ENCODE results near the gene PPP1R15B. TPM values are rescaled to one million over a fixed set of nuclear protein-coding genes. Genes with fewer than 3 reads are reported as not detected.
A peak's percentile ranks its signal among the peaks of the same experiment; 100 is the strongest.

The PPP1R15B gene
- total RNA-seq, 1 donor from 2014 or later = 34.6 TPM

DNA sequence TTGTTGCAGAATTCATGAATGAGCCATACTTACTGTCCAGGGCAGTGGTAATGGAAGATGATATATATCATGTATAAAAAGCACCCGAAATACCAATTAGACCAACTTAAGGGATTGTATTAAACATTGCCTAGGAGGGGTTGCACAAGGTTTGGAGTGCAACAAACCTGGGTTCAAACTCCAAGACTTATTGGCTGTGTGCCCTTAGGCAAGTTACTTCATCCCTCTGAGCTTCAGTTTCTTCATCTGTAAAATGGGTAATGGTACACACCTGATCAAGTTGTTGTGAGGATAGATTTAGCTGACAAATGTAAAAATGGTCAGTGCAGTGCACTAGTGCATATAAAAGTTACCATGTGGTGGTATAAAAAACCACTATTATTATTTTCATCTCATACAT is 9.8 kb upstream of the PPP1R15B start:
- no peak for DNase-seq (ENCODE audit: low read depth, low spot score)

DNA sequence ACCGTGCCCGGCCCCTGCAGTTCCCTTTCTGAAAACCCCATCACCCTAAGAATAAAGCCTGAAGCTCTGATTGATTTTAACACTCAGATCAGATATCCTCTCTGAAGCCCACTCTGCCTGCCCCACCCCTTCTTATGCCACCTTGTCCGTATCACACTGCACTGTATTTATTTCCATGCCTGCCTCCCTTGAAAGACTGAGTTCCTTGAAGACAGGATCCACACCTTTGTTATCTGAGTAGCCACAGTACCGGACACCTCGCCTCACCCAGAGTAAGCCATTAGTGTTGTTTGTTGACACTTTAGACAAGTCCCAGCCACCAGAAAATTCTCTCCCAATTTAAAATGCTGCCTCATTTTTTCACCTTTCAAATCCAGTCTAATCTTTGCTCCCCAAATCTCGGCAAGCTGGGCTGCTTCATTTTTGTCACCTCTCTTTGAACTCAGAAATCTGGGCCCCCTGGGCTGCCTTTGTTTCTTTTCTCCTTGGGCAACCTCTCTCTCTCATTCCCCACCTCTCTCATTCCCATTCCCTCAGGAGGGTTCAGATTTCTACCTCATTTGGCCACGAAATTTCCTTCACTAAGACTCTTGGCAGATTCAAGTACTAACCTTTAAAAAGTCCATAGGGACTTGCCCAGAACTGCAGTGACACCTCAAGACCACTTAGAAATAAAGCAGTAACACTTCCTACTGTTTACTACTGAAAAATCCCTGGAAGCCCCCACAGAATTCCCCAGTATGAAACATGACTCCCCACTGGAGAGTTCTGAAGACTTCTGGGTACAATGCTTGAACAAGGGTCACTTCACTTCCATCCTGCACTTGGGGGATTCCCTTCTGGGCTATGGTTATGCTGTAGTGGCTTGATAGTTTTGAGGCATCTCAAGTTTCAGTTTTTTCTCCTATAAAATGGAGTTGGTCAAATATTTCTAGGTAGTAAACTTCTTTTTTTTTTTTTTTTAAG is 8.7 kb upstream of the PPP1R15B start:
- no peak for DNase-seq (ENCODE audit: low read depth, low spot score)

DNA sequence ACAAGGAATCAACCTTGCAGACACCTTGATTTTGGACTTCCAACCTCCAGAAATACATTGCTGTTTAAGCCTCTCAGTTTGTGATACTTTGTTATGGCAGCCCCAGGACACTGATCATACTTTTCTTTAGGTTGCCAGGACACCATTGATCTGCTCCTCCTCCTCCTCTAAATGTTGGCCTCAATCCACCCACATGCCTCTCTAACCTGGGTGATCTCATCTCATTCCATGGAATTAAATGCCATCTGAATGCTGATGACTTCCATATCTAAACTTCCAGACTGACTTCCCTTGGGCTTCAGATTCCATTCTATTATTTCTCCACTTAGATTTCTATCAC is 7.4 kb upstream of the PPP1R15B start:
- DNase-seq (ENCODE audit: low read depth, low spot score) = no peak

DNA sequence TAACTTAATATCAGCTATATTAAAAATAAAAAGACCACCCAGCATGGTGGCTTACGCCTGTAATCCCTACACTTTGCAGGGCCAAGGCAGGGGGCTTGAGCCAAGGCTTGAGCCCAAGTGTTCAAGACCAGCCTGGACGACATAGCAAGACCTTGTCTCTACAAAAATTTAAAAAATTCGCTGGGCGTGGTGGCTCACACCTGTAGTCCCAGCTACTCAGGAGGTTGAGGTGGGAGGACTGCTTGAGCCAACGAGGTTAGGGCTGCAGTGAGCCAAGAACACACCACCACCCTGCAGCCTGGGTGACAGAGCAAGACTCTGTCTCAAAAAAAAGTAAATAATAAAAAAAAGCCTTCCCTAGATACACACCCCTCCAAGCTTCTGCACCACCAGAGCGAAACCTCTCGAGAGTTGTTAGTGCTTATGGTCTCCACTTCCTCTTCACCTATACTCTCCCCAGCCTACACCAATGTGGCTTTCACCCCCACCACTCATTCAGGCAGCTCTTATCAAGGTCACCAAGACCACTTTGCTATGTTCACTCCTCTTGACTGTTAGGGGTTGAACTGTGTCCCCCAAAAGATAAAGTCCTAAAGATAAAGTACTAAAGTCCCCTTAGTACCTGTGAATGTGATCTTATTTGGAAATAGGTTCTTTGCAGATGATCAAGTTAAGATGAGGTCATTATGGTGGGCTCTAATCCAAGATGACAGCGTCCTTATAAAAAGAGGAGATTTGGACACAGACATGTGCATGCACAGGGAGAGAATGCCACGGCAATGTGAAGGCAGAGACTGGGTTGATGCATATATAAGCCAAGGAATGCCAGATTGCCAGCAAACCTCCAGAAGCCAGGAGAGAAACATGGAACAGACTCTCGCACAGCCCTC is 6.8 kb upstream of the PPP1R15B start:
- DNase-seq (ENCODE audit: low read depth, low spot score) = no peak

DNA sequence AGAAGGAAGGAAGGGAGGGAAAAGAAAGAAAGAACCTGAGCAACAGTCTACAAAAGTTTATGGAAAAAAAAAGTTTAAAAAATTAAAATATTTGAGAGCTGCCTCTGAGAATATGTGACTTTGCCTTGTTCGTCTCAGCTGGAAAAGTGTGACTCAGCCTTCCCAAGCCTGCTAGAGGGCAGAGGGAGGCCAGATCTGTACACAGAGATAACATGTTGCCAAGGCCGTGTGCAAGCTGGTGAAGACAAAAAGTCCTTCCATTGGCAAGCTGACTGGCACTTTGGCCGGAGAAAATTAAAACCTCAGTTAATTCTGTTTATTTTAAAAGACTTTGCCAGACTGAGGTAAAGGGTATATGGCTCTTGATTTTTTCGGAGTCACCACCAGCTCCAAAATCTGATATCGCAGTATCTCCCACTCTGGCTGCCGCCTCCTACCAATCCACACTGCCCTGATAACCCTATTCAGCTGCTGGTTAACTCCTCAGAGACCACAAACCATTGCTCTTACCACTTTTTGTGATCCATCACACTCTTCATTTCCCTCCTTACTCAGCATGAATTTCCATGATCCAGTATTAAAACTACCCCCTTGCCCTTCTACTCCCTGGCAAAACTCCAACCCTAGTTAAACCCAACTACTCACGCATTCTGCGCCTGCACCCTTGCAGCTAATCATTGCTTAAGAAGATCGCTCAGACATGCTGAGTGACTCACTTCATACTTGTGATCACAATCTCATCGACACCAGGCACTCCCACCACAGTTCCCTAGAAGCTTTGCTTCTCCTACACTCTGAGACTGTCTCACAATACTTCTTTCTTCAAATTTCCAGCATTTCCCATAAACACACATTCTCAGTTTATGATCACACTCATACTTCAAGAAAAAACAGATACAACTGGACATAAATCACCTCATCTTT is 5.7 kb upstream of the PPP1R15B start:
- peak; percentile 88 for DNase-seq (ENCODE audit: low read depth, low spot score)

DNA sequence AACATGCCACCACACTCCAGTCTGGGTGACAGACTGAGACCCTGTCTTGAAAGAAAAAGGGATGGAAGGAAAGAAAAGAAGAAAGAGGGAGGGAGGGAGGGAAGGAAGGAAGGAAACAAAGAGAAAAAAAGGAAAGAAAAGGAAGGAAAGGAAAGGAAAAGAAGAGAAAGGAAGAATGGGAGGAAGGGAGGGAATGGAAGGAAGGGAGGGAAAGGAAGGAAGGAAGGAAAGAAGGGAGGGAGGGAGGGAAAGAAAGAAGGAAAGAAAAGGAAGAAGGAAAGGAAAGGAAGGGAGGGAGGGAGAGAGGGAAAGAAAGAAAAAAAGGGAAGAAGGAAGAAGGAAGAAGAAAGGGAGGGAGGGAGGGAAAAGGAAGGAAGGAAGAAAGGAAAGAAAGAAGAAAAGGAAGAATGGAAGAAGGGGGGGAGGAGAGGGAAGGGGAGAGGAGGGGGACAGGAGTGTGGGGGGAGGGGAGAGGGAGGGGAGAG is 5.0 kb upstream of the PPP1R15B start:
- no peak for DNase-seq (ENCODE audit: low read depth, low spot score)

DNA sequence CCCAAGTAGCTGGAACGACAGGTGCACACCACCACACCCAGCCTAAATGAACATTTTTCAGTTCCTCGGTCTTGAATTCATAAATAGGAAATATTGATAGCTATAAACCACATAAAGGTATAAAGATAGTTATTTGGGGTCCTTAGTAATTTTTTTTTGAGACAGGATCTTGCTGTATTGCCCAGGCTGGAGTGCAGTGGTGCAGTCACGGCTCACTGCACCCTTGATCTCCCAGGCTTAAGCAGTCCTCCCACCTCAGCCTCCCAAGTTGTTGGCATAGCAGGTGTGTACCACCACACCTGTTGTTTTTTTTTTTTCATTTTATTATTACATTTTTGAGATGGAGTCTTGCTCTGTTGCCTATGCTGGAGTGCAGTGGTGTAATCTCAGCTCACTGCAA is 3.7 kb upstream of the PPP1R15B start:
- no peak for DNase-seq (ENCODE audit: low read depth, low spot score)

DNA sequence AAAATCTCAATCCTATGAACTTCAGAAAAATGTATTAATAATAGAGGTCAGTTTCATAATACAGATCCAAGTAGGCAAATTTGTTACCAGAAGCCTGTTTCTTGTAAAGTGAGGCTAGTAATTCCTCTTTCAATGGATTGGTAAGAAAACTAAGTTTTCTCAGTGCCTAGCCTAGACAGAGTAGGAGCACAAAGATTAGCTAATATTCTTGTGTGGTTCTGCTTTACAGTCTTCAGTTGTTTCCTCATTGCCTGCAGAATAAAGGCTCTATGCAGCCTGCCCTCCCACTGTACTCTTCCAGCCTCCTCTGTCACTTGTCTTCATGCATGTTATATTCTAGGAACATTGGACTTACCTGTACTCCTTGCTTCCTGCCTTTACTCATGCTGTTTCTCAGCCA is 2.4 kb upstream of the PPP1R15B start:
- DNase-seq (ENCODE audit: low read depth, low spot score) = no peak

DNA sequence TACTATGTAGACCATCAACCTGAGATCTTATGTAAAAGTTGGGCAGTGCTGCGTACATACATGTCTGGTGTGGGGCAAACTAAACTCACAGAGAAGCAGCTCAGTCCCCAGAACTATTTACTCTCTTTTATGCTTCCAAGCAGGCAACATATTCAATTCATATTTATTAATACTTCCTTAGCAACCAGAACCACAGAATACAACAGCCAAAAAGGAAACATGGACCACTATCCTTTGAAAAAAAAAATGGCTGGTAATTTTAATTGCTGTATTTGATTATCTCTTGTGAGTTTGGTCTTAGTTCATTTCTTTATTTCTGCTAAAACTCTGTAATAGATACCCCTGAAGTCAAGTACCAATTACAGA is 1.5 kb upstream of the PPP1R15B start:
- DNase-seq (ENCODE audit: low read depth, low spot score) = no peak

DNA sequence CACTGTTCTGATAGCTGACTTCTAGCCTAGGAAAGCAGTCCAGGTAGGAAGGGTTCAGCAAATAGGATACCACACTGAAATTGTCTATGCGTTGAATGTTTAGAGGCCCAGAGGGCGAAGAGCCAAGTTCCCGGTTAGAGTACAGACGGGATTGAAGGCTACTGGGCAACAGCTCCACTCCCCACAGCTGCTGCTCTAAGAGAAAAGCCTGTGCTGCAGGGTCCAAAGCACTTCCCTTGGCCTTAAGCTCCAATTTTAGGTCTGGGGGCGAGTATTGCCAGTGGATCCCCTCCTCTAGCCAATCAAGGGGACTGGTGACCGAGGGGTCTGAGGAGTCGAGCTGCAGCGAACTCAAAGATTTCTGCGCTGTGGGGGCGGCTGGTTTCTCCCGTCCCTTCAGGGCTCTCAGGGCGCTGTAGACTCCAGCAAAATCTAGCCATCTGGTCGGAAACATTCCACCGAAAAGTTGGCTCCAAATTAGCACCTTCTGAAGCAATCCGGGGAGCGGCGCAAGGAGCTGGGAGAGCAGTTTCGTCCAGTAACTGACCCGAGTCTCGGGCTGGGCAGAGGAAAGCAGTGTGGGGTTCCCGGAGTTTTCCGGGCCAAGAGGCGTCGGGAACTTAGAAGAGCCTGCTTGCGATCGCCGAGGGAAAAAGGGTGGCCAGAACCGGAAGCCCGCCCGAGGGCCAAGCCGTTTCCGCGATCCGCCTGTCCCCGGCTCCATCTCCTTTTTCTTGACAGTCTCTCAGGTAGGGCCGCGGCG is 748 bp downstream of the PPP1R15B start:
- no peak for DNase-seq (ENCODE audit: low read depth, low spot score)

DNA sequence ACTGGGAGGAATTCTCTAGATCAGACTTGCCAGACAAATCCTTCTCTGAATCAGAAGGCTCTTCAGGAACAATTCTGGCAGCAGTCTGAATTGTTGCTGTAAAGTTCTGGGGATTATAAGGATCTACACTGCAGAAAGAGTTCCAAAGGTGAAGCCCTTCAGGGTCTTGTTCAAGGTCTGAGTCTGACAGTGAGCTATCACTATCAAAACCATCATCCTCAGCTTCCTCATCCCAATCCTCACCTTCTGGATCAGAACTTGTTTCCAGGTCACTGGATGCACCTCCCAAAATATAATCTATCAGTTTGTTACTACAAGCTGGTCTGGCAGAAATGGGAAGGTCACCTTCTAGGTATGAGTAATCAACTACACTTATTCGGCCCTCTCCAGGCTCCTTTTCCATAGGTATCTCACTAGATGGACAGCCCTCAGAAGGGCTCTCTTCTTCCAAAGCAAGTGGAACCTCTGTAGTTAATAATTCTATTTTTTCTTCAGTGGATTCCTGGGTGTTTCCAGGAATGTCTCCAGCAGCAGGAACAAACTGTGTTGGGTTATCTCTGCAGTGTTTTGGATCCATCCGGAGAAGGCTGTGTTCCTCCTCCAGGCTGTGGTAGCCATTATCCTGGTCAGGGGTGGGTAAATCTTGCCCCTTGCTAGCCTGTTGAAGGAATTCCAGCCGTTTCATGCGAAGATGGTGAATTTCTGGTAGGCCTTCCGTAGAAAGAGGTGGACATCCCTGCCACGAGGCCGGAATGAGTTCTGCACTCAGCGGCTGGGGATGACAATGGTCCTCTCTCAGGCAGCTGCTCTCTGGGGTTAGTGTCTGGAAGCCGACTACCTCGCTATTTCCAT is 1.6 kb downstream of the PPP1R15B start:
- DNase-seq (ENCODE audit: low read depth, low spot score) = no peak

DNA sequence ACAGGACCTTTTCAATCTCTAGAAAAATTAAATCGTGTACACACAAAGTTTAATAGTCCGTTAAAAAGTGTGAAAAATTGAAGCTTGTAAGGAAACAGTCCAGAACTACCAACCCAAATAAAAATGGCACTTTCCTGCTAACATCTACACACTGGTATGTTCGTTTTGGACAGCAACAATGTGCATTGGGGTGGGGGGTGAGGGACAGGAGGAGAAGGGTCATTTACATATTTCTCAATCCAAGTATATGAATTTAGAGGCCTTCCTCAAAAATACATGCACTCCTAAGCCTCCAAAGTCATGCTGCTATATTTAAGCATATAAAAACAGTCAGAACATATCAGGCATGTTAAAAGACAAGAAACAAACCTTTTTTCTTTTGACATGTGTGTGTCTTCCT is 2.5 kb downstream of the PPP1R15B start:
- DNase-seq (ENCODE audit: low read depth, low spot score) = no peak

DNA sequence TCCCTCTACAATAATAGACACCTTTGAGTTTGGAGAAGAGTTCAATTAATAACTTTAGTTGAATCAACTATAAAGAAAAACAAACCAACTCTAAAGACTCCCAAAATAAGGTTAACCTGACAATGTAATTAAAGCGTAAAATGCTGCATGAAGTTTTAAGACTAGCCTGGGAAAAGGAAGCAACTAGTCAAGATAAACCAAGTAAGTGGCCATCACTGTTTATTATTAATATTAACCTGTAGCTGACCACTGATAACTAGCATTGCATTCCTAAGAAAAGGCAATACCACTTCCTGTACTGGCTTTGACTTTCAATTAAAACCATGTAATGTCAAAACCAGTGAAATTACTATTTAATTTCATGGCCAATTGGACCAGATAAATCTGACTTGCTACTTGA is 3.0 kb downstream of the PPP1R15B start:
- no peak for DNase-seq (ENCODE audit: low read depth, low spot score)

DNA sequence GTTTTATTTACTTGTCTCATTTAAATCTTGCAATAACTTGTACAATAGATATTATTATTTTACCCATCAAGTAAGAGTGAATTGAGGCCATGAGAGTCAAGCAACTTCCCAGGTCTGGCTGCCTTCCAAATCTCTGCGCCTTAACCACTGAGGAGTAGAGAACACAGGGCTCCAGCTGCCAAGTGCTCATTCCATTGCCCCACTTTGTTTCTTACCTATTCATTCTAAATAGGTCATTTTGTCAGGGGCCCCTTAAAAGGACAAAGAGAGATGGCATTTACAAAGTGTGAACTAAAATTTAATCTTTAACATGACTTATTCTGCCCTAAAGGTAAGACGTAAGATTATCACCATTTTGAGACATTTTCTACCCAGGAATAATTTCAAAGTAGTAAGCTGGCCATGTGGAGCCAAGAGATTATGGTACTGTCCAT is 3.5 kb downstream of the PPP1R15B start:
- DNase-seq (ENCODE audit: low read depth, low spot score) = no peak

DNA sequence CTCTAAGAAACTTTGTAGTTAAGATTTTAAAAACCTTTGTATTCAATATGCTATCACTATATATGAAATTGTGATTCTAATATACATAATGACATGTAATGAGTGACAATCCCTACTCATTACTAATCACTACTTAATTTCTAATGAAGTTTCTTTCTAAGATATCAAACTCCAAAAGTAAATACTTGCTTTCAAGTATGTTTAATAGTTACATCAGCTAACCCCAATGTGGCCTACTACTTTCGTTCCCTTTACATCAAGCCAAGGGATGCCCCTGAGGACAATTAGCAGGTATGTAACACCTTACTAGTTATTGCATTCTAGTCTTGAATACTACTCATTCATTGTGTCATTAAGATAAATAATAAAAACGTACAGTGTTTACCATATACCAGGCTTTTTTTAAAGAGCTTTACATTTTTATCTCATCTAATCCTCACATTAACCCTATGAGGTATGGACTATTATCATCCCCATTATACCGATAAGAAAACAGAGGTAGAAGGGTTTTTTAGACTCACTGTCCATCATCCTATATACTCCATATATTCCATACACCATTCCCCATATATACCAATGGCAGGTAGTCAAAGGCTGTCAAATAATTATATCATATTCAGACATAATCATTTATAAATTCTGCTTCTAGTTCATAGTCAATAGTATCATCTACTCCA is 4.2 kb downstream of the PPP1R15B start:
- DNase-seq (ENCODE audit: low read depth, low spot score) = no peak

DNA sequence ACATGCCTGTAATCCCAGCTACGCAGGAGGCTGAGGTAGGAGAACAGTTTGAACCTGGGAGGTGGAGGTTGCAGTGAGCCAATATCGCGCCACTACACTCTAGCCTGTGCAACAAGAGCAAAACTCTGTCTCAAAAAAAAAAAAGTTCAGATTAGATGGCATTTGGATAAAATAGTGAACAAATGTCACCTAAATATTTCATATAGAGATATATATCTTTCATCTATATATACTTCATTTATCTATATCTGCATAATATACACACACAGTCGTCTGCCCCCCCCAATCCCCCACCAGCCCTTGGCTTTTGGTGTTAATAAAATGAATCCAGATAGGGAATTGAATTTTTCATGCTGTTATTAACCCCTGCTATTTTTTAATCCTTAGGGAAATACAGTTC is 5.0 kb downstream of the PPP1R15B start:
- no peak for DNase-seq (ENCODE audit: low read depth, low spot score)

DNA sequence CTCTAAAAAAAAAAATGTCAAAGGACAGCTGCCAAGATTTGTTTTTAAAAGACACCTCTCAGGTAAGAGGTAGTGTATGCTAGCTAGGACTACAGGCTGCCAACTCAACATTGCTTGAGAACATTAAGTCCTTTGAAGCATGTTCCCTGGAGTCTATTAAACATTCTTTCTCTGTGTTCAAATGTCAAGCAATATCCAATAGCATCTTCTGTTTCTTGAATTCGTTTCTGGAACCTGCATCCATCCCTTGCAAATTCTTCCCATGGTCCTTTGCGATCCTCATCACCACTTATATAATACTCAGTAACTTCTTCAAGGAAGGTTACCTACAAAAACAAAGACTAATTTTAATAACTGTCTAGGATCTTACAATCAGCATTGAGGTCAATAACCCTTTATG is 5.6 kb downstream of the PPP1R15B start:
- no peak for DNase-seq (ENCODE audit: low read depth, low spot score)

DNA sequence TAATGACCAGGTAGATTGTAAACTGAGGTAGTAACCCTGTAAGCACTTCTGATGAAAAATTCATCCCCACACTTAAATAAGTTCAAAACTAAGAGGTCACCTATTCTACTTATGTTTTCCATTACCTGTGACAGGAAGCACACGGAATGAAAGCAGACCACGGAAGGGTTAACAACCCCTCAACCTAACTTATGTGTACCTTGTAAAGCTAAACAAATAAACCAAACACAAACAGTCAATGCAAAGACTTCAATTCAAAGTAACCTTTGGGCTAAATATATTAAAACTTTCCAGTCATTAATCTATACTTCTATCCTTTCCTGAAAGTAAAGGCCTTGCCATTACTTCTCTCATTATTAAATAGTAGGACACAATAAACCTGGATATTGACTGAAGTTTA is 7.0 kb downstream of the PPP1R15B start:
- no peak for DNase-seq (ENCODE audit: low read depth, low spot score)

DNA sequence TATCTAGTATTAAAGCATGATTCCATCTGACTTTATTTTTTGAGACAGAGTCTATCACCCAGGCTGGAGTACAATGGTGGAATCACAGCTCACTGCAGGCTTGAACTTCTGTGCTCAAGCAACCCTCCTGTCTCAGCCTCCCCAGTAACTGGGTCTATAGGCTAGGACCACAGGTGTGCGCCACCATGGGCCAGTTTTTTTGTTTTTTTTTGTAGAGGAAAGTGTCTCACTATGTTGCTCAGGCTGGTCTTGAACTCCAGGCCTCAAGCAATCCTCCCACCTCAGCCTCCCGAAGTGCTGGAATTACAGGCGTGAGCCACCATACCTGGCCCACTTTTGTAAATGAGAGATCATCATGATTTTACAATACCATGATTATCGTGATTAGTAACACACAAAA is 9.2 kb downstream of the PPP1R15B start:
- DNase-seq (ENCODE audit: low read depth, low spot score) = no peak

All from pulmonary artery endothelial cell (primary cell).